OCI-LY3 (cell line): ENCODE data around the gene PDE4D.

Source experiments
- H2AFZ ChIP-seq: fragments of 200-600, 300-600 bp; shearing (Covaris generic); 2 replicates; pipeline ENCODE4 v1.6.0; 2014; ENCODE audit warnings: antibody characterized with exemption, low read depth, low read length
- H3K27ac ChIP-seq: fragments of 200-600, 300-600 bp; sonication (generic); 2 replicates; pipeline ENCODE4 v1.5.1; 2014; ENCODE audit warnings: mild to moderate bottlenecking, low read length, moderate library complexity, mixed read lengths
- H3K27me3 ChIP-seq: fragments of 200-600, 300-600 bp; sonication (generic); 2 replicates; pipeline ENCODE4 v1.6.1; 2014; ENCODE audit warnings: low read depth, low read length, mixed read lengths
- H3K36me3 ChIP-seq: fragments of 200-600, 300-600 bp; sonication (generic); replicated peaks from 2 replicates; pipeline ENCODE3; 2014; ENCODE audit warnings: low read depth, low read length, mixed read lengths
- H3K4me1 ChIP-seq: fragments of 300-600, 200-600 bp; sonication (generic); 2 replicates; pipeline ENCODE4 v1.6.1; 2014; ENCODE audit warnings: low read length, mixed read lengths
- H3K4me2 ChIP-seq: fragments of 200-600, 300-600 bp; sonication (generic); 2 replicates; pipeline ENCODE4 v1.6.1; 2014; ENCODE audit warnings: low read length, mixed read lengths
- H3K4me3 ChIP-seq: fragments of 300-600, 200-600 bp; sonication (generic); 2 replicates; pipeline ENCODE4 v1.5.1; 2014; ENCODE audit warnings: antibody characterized with exemption, mild to moderate bottlenecking, low read length, moderate library complexity
- H3K79me2 ChIP-seq: fragments of 300-600, 200-600 bp; shearing (Covaris generic); 2 replicates; pipeline ENCODE4 v1.6.1; 2014; ENCODE audit warnings: mild to moderate bottlenecking, low read length, mixed read lengths
- H3K9ac ChIP-seq: fragments of 300-600, 200-600 bp; shearing (Covaris generic); 2 replicates; pipeline ENCODE4 v1.6.0; 2014; ENCODE audit warnings: mild to moderate bottlenecking, low read length, moderate library complexity
- H3K9me3 ChIP-seq: fragments of 200-600, 300-600 bp; shearing (Covaris generic); 2 replicates; pipeline ENCODE4 v1.6.1; 2014; ENCODE audit warnings: low read length, mixed read lengths; ENCODE audit not compliant: insufficient read depth
- H4K20me1 ChIP-seq: fragments of 200-600, 300-600 bp; sonication (generic); 2 replicates; pipeline ENCODE4 v1.6.1; 2016; ENCODE audit warnings: low read length, mixed read lengths; ENCODE audit not compliant: insufficient read depth
- CTCF ChIP-seq: fragments of 200-600, 300-600 bp; sonication (generic); IDR thresholded peaks from 2 replicates; pipeline ENCODE4 v1.5.1; 2014; ENCODE audit warnings: antibody characterized with exemption, low read length, low read depth
- EZH2phosphoT487 ChIP-seq: fragments of 200-600 bp; shearing (Covaris generic); IDR thresholded peaks from 2 replicates; pipeline ENCODE4 v1.6.1; 2018; ENCODE audit warnings: antibody characterized with exemption, mixed run types, low read depth

PDE4D gene

GRCh38 chr5:59843511-59844213 lies 49.9 kb downstream of the PDE4D start:
- Histone ChIP-seq H3K27ac (no peak overlapping the region), H3K36me3 (no peaks in the 10 kb centered on the region), H3K4me2 (no peak overlapping the region), H3K79me2 (no peaks in the 10 kb centered on the region), H3K27me3 (no peaks in the 10 kb centered on the region), H4K20me1 (no peaks in the 10 kb centered on the region), H3K4me3 (no peak overlapping the region), H3K9me3 (no peaks in the 10 kb centered on the region), H3K9ac (no peak overlapping the region), H2AFZ (no peak overlapping the region), H3K4me1 (no peaks in the 10 kb centered on the region)
- TF ChIP-seq EZH2phosphoT487 (no peak), CTCF (no peak)

- Histone ChIP-seq H3K27ac (no peak overlapping the region), H3K79me2 (no peaks in the 10 kb centered on the region), H4K20me1 (no peaks in the 10 kb centered on the region), H3K9me3 (no peaks in the 10 kb centered on the region), H3K4me3 (no peak overlapping the region), H3K27me3 (no peaks in the 10 kb centered on the region), H3K9ac (no peak overlapping the region), H3K36me3 (no peaks in the 10 kb centered on the region), H2AFZ (no peak overlapping the region), H3K4me1 (no peaks in the 10 kb centered on the region), H3K4me2 (no peak overlapping the region)
- TF ChIP-seq CTCF (no peak), EZH2phosphoT487 (no peak)
Measured at GRCh38 chr5:59842999-59843398, 50.5 kb downstream of the PDE4D start.

GRCh38 chr5:59840200-59840601 lies 53.3 kb downstream of the PDE4D start:
- H2AFZ ChIP-seq, result no peak overlapping the region
- H3K4me3 ChIP-seq, result no peak overlapping the region
- H3K79me2 ChIP-seq, result no peaks in the 10 kb centered on the region
- H3K9ac ChIP-seq, result no peak overlapping the region
- no peaks in the 10 kb centered on the region for H3K36me3 ChIP-seq
- H3K4me1 ChIP-seq, result no peaks in the 10 kb centered on the region
- no peak overlapping the region for H3K27ac ChIP-seq
- no peaks in the 10 kb centered on the region for H3K9me3 ChIP-seq
- H4K20me1 ChIP-seq, result no peaks in the 10 kb centered on the region
- H3K27me3 ChIP-seq, result no peaks in the 10 kb centered on the region
- no peak for TF ChIP-seq CTCF
- no peak for TF ChIP-seq EZH2phosphoT487
- no peak overlapping the region for H3K4me2 ChIP-seq

GRCh38 chr5:59838989-59839388 lies 54.5 kb downstream of the PDE4D start:
- no peaks in the 10 kb centered on the region for H3K4me1 ChIP-seq
- H3K27me3 ChIP-seq, result no peaks in the 10 kb centered on the region
- H3K79me2 ChIP-seq, result no peaks in the 10 kb centered on the region
- H3K9me3 ChIP-seq, result no peaks in the 10 kb centered on the region
- TF ChIP-seq EZH2phosphoT487 (no peak), CTCF (no peak)
- no peak overlapping the region for H3K4me2 ChIP-seq
- H3K4me3 ChIP-seq, result no peak overlapping the region
- H3K36me3 ChIP-seq, result no peaks in the 10 kb centered on the region
- no peak overlapping the region for H3K27ac ChIP-seq
- H3K9ac ChIP-seq, result no peak overlapping the region
- H4K20me1 ChIP-seq, result no peaks in the 10 kb centered on the region
- no peak overlapping the region for H2AFZ ChIP-seq
